NT2/D1 (cell line): Measurements from ENCODE around the gene NHLH2.

ENCODE experiments used
- SUZ12 ChIP-seq: IDR thresholded peaks from 2 replicates; pipeline ENCODE4 v1.6.1; 2011; ENCODE audit not compliant: insufficient read length, insufficient read depth; ENCODE audit errors: extremely low read depth
- YY1 ChIP-seq: IDR thresholded peaks from 2 replicates; pipeline ENCODE4 v1.6.1; 2011; ENCODE audit not compliant: insufficient read length, insufficient read depth

DNA sequence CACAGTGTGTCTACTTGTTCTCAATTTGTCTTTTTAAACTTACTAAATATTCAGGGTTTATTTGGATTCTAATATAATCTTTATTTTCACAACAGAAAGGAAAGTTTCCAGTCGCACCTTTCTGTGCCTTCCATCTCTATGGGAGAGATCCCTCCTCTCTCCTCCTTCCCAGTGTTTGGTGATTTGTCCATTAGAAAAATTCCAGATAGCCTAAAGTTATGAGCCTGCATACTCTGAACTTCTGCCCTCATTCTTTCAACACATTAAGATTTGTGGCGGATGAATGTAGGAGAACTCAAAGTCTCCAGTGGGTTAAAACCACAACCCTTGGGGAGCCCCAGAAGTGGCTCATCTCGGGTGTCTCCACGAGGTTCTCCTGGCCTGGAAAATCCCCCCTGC lies 3.6 kb downstream of the NHLH2 start:
- TF ChIP-seq SUZ12 = no peak
- TF ChIP-seq YY1 = no peak
